ENCODE measurements around the gene INPP5J. TPM values are rescaled to one million over a fixed set of nuclear protein-coding genes. Genes with fewer than 3 reads are reported as not detected.
"Not testable (repeated sequence)": the region's sequence is repeated elsewhere in the genome, so short reads cannot be mapped to it uniquely, and the experiment has no call there.

INPP5J gene
- total RNA-seq, 1 donor, result 0.36 TPM

- Histone ChIP-seq H4K20me1 (ENCODE audit: insufficient read depth, low read length) (peaks cover 36% of the 10 kb centered on the region), H3K4me1 (ENCODE audit: insufficient read depth, low read length) (peaks cover 37% of the 10 kb centered on the region), H3K27ac (ENCODE audit: low read depth, low read length) (peak overlapping the region; percentile 97), H3K4me3 (ENCODE audit: insufficient read depth, low read length) (peak overlapping the region; percentile 93), H3K36me3 (ENCODE audit: insufficient read depth, low read length) (peaks cover 34% of the 10 kb centered on the region), H3K27me3 (ENCODE audit: insufficient read depth, low read length) (no peaks in the 10 kb centered on the region), H3K79me2 (ENCODE audit: insufficient read depth, low read length) (peaks cover 28% of the 10 kb centered on the region), H3K9me3 (ENCODE audit: low read depth, low read length) (no peaks in the 10 kb centered on the region), H2AFZ (ENCODE audit: low read length) (peak overlapping the region; percentile 82), H3K4me2 (ENCODE audit: insufficient read depth, low read length) (peak overlapping the region; percentile 82)
- peak; percentile 83 for DNase-seq (ENCODE audit: insufficient read length, low spot score, missing footprints)
- TF ChIP-seq CTCF (IDR thresholded peaks at IDR 0.05; ENCODE audit: extremely low read depth, low read depth, low read length), result no peak
These were observed 16.0 kb upstream of the INPP5J start for GRCh38 chr22:31106731-31107177.

GRCh38 chr22:31107178-31107893, 15.4 kb upstream of the INPP5J start, which contains the start of gene SELENOM:
Gene SELENOM (minus strand): TSS chr22:31107568. CDS start chr22:31107505, 63 bp downstream.
- Histone ChIP-seq H3K36me3 (ENCODE audit: insufficient read depth, low read length) (peaks cover 31% of the 10 kb centered on the region), H3K27ac (ENCODE audit: low read depth, low read length) (peak within 1 kb of the TSS; percentile 97), H3K9me3 (ENCODE audit: low read depth, low read length) (no peaks in the 10 kb centered on the region), H3K4me1 (ENCODE audit: insufficient read depth, low read length) (peaks cover 32% of the 10 kb centered on the region), H3K27me3 (ENCODE audit: insufficient read depth, low read length) (no peaks in the 10 kb centered on the region), H2AFZ (ENCODE audit: low read length) (peak within 1 kb of the TSS; percentile 98), H3K4me2 (ENCODE audit: insufficient read depth, low read length) (peak within 1 kb of the TSS; percentile 97), H3K4me3 (ENCODE audit: insufficient read depth, low read length) (peak within 1 kb of the TSS; percentile 93), H4K20me1 (ENCODE audit: insufficient read depth, low read length) (peaks cover 34% of the 10 kb centered on the region), H3K79me2 (ENCODE audit: insufficient read depth, low read length) (peaks cover 28% of the 10 kb centered on the region)
- TF ChIP-seq CTCF (IDR thresholded peaks at IDR 0.05; ENCODE audit: extremely low read depth, low read depth, low read length), result peak; percentile 96
- DNase-seq (ENCODE audit: insufficient read length, low spot score, missing footprints), result peak; percentile 99

- Histone ChIP-seq H3K4me2 (ENCODE audit: insufficient read depth, low read length) (peak overlapping the region; percentile 97), H3K4me1 (ENCODE audit: insufficient read depth, low read length) (peaks cover 27% of the 10 kb centered on the region), H3K79me2 (ENCODE audit: insufficient read depth, low read length) (peaks cover 27% of the 10 kb centered on the region), H2AFZ (ENCODE audit: low read length) (peak overlapping the region; percentile 98), H3K4me3 (ENCODE audit: insufficient read depth, low read length) (peak overlapping the region; percentile 71), H4K20me1 (ENCODE audit: insufficient read depth, low read length) (peaks cover 30% of the 10 kb centered on the region), H3K27ac (ENCODE audit: low read depth, low read length) (peak overlapping the region; percentile 70), H3K27me3 (ENCODE audit: insufficient read depth, low read length) (no peaks in the 10 kb centered on the region), H3K9me3 (ENCODE audit: low read depth, low read length) (no peaks in the 10 kb centered on the region), H3K36me3 (ENCODE audit: insufficient read depth, low read length) (peaks cover 29% of the 10 kb centered on the region)
- no peak for DNase-seq (ENCODE audit: insufficient read length, low spot score, missing footprints)
- TF ChIP-seq CTCF (IDR thresholded peaks at IDR 0.05; ENCODE audit: extremely low read depth, low read depth, low read length), result no peak
These were observed 14.9 kb upstream of the INPP5J start for GRCh38 chr22:31107894-31108218.

- not testable (repeated sequence) for H3K4me2 ChIP-seq (ENCODE audit: insufficient read depth, low read length); H3K27ac ChIP-seq (ENCODE audit: low read depth, low read length); H2AFZ ChIP-seq (ENCODE audit: low read length); H3K27me3 ChIP-seq (ENCODE audit: insufficient read depth, low read length); H3K9me3 ChIP-seq (ENCODE audit: low read depth, low read length); H3K4me1 ChIP-seq (ENCODE audit: insufficient read depth, low read length); DNase-seq (ENCODE audit: insufficient read length, low spot score, missing footprints); H3K79me2 ChIP-seq (ENCODE audit: insufficient read depth, low read length); H3K36me3 ChIP-seq (ENCODE audit: insufficient read depth, low read length); H4K20me1 ChIP-seq (ENCODE audit: insufficient read depth, low read length); H3K4me3 ChIP-seq (ENCODE audit: insufficient read depth, low read length)
These were observed 10.1 kb upstream of the INPP5J start for GRCh38 chr22:31112547-31113091.

Data from osteoblast (primary cell).